Fibroblast of peridontal ligament (primary cell): ENCODE measurements around the gene SYNPO2L.
"Not testable (repeated sequence)": the region's sequence is repeated elsewhere in the genome, so short reads cannot be mapped to it uniquely, and the experiment has no call there.

Experiments used
- DNase-seq: peaks from one replicate; pipeline ENCODE4 v3.0.0-alpha.2; 2010; ENCODE audit errors: extremely low read depth

SYNPO2L gene

GRCh38 chr10:73617143-73617542 lies 38.7 kb downstream of the SYNPO2L start:
- DNase-seq, result not testable (repeated sequence)

GRCh38 chr10:73614720-73615119 lies 41.1 kb downstream of the SYNPO2L start:
- DNase-seq, result no peak

- DNase-seq, result no peak
Measured at GRCh38 chr10:73609116-73609515, 46.7 kb downstream of the SYNPO2L start.

- no peak for DNase-seq
Measured at GRCh38 chr10:73601486-73601921, 54.3 kb downstream of the SYNPO2L start.

- no peak for DNase-seq
Measured at GRCh38 chr10:73597346-73597745, 58.5 kb downstream of the SYNPO2L start.
